ENCODE results near the gene PAPLN.
"Not testable (repeated sequence)": the region's sequence is repeated elsewhere in the genome, so short reads cannot be mapped to it uniquely, and the experiment has no call there.

PAPLN gene

DNA sequence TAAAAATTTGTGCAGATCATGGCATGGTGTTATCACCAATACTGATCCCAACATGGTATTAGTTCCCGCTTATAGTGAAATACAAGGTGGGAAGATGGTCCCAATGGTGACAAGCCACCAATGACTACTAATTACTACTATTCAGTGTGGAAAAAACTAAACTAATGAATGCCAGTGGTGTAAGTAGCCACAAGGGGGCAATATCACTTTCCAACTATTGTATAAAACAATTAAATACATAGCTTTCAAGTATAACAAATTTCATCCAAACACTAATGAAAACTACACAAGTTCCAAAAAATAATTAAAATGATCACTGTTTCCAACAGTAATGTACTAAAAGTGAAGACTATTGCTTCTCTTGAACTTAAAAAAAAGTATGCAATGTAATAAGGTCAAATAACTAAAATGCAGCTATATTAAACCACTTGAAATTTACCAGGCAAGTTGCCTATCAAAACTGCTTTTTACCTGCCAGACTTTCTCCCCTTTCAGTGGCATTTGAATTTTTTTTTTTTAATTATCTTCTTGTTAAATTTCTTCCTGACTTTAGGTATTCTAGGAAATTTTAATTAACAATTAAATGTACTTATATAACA lies 58.0 kb downstream of the PAPLN start:
- peak; percentile 46 for FAIRE-seq

DNA sequence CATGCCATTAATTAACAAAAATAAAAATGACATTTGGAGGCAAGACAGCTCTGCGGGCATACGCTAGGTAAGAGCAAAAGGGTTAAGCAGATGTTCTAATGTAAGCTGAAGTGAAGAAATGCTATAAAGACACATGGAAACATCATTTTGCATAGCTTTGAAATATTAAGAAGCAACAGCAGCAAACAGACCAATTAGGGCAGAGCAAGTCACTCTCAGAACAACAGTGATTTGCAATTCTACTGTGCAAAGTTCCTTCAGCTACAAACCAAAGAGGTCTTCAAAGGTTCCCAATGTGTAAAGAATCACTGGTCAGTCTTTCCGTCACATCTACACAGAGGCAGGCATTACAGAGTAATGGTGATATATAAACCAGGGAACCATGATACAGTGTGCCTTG lies 68.2 kb downstream of the PAPLN start:
- FAIRE-seq: no peak

DNA sequence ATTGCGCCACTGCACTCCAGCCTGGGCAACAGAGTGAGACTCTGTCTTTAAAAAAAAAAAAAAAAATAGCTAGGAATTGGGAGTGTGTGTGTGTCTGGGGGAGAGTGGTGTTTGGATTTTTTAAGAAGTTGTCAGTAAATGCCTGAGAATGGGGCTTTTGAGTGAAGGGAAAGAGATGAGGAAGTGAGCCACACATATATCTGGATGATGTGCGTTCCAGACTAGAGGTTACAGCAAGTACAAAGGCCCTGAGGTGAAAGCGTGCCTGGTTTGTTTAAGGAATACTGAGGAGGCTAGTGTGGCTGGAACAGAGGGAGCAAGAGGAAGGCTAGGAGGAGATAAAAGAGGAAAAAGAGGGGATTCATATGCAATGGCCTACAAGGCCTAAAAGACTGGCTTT lies 70.0 kb downstream of the PAPLN start:
- no peak for FAIRE-seq

DNA sequence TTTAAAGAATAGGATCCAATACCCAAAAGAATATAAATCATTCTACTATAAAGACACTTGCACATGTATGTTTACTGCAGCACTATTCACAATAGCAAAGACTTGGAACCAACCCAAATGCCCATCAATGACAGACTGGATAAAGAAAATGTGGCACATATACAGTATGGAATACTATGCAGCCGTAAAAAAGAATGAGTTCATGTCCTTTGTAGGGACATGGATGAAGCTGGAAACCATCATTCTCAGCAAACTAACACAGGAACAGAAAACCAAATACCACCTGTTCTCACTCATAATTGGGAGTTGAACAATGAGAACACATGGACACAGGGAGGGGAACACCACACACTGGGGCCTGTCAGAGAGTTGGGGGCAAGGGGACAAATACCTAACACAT lies 71.9 kb downstream of the PAPLN start:
- not testable (repeated sequence) for FAIRE-seq

DNA sequence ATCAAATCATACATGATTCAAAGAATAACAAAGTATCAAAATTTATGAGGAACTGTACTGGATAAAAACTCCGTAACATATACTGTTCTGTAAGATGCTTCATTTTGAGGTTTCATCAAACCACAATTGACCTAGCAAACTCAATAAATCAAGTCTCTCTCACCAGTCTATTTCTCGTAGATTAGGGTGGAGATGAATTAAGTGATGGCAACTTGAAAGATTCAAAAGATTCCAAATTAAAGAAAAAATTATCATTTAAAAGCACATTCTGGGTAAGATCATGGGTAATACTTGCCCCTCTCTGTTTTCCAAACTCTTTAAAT lies 74.4 kb downstream of the PAPLN start:
- no peak for FAIRE-seq

DNA sequence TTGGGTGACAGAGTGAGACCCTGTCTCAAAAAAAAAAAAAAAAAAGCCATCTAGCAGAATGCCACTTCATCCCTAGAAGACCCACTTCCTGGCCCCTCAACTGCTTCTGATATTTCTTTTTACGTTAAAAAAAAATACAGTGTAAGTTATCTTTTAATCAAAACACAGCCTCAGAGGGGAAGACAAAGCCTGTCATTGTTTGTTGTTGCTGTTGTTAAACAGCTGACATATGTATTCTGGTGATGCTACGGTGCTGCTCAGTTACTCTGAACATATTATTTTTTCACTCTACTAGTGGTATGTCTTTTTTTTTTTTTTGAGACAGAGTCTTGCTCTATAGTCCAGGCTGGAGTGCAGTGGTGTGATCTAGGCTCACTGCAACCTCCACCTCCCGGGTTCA lies 75.4 kb downstream of the PAPLN start:
- no peak for FAIRE-seq

DNA sequence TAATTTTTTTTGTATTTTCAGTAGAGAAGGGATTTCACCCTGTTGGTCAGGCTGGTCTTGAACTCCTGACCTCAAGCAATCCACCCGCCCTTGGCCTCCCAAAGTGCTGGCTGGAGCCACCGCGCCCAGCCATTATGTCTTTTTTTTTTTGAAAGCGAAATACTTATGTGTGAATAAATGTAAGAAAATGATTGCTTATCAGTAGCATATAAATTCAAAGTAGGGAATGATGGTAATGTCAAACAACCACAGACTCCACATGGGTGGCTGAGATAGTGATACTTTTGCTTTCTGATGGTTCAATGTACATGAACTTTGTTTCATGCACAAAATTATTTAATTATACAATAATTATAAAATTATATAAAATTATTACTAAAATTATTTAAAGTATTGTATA lies 75.8 kb downstream of the PAPLN start:
- FAIRE-seq: no peak

DNA sequence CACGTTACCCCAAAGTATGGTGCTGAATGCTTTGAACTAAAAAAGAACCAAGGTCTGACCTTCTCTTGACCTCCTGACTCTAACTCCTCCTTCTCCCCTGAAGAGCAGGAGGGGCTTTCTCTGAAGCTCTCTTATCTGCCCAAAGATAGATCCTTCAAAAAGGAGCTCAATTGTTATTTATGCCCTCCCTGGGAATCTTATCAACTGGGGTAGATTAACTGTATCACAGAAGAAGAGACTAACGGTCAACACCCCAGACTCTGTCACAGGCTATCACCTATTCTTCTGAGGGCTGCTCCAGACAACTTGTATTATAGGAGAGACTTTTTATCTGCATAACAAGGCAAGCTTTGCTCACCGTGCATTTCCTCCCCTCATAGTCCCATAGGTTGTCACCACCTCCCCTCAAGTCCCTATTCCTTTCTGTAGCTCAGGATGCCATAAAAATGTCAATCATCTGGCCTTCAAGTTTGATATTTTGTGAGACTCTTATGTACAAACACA lies 86.6 kb downstream of the PAPLN start:
- no peak for FAIRE-seq

Data from TTC549 (cell line).